Gastroesophageal sphincter (tissue), 4 donors: ENCODE results near the gene CCHCR1. TPM values are rescaled to one million over a fixed set of nuclear protein-coding genes. Genes with fewer than 3 reads are reported as not detected.
"Not testable (repeated sequence)": the region's sequence is repeated elsewhere in the genome, so short reads cannot be mapped to it uniquely, and the experiment has no call there.

Experiments
- ATAC-seq: fragments of 150-250 bp; one replicate; pipeline ENCODE4 v1.9.1; 2016; ENCODE audit warnings: mild to moderate bottlenecking, moderate library complexity
- H3K27ac ChIP-seq, 4 donors: fragments of 200-600 bp; sonication (generic) in 3 of 4; 1 replicate in 3 of 4; 2 replicates in 1 of 4; pipeline ENCODE4 v1.5.1; 2016 to 2019
- H3K27me3 ChIP-seq: fragments of 200-600 bp; sonication (generic); one replicate; pipeline ENCODE4 v1.5.1; 2019
- H3K36me3 ChIP-seq, 2 donors: fragments of 200-600 bp; sonication (generic); one replicate each; pipeline ENCODE4 v1.5.1; 2019; ENCODE audit warnings: control low read depth in 1 of 2
- H3K4me1 ChIP-seq, 3 donors: fragments of 200-600 bp; sonication (generic); 1 replicate in 2 of 3; 2 replicates in 1 of 3; pipeline ENCODE4 v1.5.1; 2016 to 2019; ENCODE audit warnings: control low read depth in 2 of 3
- H3K4me3 ChIP-seq, 2 donors: fragments of 200-600 bp; sonication (generic); one replicate each; pipeline ENCODE4 v1.5.1; 2019; ENCODE audit warnings: mild to moderate bottlenecking in 1 of 2, moderate library complexity in 1 of 2
- H3K9me3 ChIP-seq, 3 donors: fragments of 200-600 bp; sonication (generic); one replicate each; pipeline ENCODE4 v1.5.1; 2017 to 2019; ENCODE audit warnings: control low read depth in 2 of 3
- EP300 ChIP-seq: sonication (generic); formaldehyde crosslinking; IDR thresholded peaks from one replicate; pipeline ENCODE4 v1.6.1; 2017; ENCODE audit warnings: antibody characterized with exemption, mild to moderate bottlenecking
- POLR2A ChIP-seq, 2 donors: fragments of 450-650 bp; IDR thresholded peaks; one replicate each; pipeline ENCODE4 v1.6.1; 2017; ENCODE audit warnings: antibody characterized with exemption in 2 of 2, mild to moderate bottlenecking in 2 of 2, moderate library complexity in 1 of 2
- POLR2AphosphoS5 ChIP-seq: sonication (generic); formaldehyde crosslinking; IDR thresholded peaks from one replicate; pipeline ENCODE4 v1.6.1; 2017; ENCODE audit warnings: antibody characterized with exemption
- WGBS, 2 donors: methylation state at CpG; one replicate each; pipeline ENCODE4 v1.1.5; 2018; ENCODE audit warnings: low coverage in 1 of 2; 5-methylcytosine and 5-hydroxymethylcytosine counted together
- total RNA-seq, 4 donors: library from RNA; depleted of rRNA; stranded (reverse); fragments of >200 nt; gene quantifications; one replicate each; pipeline ENCODE4 v1.1.0, GENCODE V29; 2016
- TF ChIP-seq, protein P1 (sequence below), 4 experiments: fragments of 200-600 bp in 2 of 4; fragments of 450-650 bp in 2 of 4; sonication (generic) in 1 of 4; IDR thresholded peaks; one replicate each; pipeline ENCODE4 v1.5.1; 2017 to 2019; ENCODE audit warnings: antibody characterized with exemption in 4 of 4, mild to moderate bottlenecking in 2 of 4, moderate library complexity in 2 of 4

The CCHCR1 gene
- total RNA-seq, 4 donors from 2014 or later: 8.2 to 15.6 (median 11.5) TPM

DNA sequence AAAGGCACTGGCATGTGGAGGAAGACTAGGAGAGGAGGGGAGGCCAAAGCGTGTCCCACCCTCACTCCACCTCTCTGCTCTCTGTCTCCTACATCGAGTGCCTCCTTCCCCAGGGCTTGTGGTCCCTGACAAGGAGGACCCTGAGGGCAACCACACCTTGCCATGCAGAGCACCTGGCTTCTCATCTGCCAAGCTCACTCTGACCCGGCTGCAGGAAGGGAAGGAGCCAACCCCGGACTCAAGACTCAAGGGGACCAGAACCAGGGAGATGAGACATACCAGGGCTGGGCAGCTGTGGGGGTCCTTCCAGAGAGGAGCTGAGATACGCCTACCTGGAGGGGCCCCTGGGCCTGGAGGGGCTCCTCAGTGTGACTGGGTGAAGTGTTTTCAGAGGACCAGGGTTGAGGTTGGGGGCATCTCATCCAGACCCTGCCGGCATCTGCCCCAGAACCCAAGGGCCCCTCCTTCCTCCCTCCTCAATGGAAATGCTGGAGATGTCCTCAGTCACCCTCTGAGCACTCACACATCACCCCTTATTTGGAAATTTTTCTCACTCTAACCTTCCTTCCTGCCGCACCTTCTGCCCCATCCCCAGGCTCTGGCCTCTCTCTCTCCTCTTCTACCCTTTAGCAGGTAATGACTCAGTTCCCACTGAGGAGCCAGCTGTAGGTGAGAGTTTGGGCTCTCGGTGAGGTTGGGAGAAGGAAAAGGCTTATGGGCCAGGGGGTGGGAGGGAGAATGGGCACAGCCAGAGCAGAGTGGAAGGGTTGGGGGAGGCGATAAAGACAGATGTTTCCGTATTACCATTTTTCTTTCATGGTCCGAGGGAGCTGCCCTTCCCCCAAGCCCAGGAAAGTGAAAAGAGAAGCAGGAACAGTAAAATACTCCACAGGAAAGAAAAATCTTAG lies 44.9 kb upstream of the CCHCR1 start:
- H3K27ac ChIP-seq: peak overlapping the region in 3 of 4 donors; percentile 68 to 77 (median 75)
- ATAC-seq: no peak
- H3K4me3 ChIP-seq: no peak overlapping the region
- TF ChIP-seq POLR2A (IDR thresholded peaks at IDR 0.05): no peak
- no peak for TF ChIP-seq EP300
- TF ChIP-seq POLR2AphosphoS5: no peak
- TF ChIP-seq, protein P1, sequence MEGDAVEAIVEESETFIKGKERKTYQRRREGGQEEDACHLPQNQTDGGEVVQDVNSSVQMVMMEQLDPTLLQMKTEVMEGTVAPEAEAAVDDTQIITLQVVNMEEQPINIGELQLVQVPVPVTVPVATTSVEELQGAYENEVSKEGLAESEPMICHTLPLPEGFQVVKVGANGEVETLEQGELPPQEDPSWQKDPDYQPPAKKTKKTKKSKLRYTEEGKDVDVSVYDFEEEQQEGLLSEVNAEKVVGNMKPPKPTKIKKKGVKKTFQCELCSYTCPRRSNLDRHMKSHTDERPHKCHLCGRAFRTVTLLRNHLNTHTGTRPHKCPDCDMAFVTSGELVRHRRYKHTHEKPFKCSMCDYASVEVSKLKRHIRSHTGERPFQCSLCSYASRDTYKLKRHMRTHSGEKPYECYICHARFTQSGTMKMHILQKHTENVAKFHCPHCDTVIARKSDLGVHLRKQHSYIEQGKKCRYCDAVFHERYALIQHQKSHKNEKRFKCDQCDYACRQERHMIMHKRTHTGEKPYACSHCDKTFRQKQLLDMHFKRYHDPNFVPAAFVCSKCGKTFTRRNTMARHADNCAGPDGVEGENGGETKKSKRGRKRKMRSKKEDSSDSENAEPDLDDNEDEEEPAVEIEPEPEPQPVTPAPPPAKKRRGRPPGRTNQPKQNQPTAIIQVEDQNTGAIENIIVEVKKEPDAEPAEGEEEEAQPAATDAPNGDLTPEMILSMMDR (IDR thresholded peaks at IDR 0.05): no peak
- 24 to 28% methylated on average over 5 of the region's 11 CpGs for WGBS, 2 donors
- H3K4me1 ChIP-seq: peaks cover 4 to 42% (median 16%) of the 10 kb centered on the region in 3 donors
- no peaks in the 10 kb centered on the region for H3K36me3 ChIP-seq
- no peaks in the 10 kb centered on the region for H3K27me3 ChIP-seq
- no peaks in the 10 kb centered on the region for H3K9me3 ChIP-seq

- WGBS, 2 donors: 82 to 100% methylated on average over 1 to 3 of the region's 4 CpGs
- not testable (repeated sequence) for H3K4me3 ChIP-seq, H3K9me3 ChIP-seq, H3K36me3 ChIP-seq, ATAC-seq, H3K27me3 ChIP-seq
- Histone ChIP-seq H3K4me1 (peaks cover 4 to 50% (median 16%) of the 10 kb centered on the region in 3 donors), H3K27ac (peak overlapping the region in 3 of 4 donors; percentile 91 to 99 (median 96))
Observed at GRCh38 chr6:31199105-31199452, 41.5 kb upstream of the CCHCR1 start.

DNA sequence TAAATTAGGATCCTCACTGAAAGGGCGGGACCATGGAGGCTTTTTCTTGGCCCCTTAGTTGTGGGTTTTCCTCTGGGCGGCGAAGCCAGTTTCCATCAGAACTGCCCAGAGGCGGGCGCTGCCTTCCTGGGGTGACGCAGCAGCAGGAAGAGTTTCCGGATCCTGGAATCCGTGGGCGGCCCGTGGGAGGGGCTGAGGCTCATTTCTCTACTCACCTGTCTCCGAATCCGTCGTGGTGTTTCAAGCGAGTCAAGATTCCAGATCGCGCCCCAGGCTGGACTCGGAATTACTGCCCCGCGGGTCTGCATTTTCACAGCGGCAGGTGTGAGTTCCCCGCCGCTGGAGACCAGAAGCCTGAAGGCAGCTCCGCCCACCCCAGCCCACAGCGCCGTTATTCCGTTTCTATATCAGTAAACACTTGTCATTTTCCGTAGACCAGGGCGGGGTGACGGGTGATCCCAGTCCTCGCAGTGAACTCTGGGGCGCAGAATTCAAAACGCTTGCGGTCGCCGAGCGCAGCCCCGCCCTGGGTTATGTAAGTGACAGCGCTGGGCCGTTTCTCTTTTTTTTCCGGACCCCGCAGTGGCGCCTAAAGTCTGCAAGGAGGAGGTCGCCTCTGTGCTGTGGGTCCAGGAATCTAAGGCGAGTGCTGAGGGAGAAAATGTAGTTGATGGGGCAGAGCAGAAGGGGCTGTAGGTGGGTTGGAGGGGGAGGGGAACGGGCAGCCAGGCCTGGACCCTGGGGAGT lies 40.1 kb upstream of the CCHCR1 start:
- no peak for TF ChIP-seq EP300
- peak; percentile 62 to 72 for TF ChIP-seq POLR2A (IDR thresholded peaks at IDR 0.05)
- TF ChIP-seq, protein P1 (IDR thresholded peaks at IDR 0.05): peak in 2 of 4 experiments; percentile 12 to 20
- TF ChIP-seq POLR2AphosphoS5: peak; percentile 73
- peak; percentile 92 for ATAC-seq
- Histone ChIP-seq H3K4me3 (peak overlapping the region; percentile 48 to 73), H3K27ac (peak overlapping the region; percentile 90 to 99 (median 94)), H3K9me3 (no peaks in the 10 kb centered on the region), H3K27me3 (no peaks in the 10 kb centered on the region), H3K36me3 (no peaks in the 10 kb centered on the region), H3K4me1 (peaks cover 0 to 41% (median 8%) of the 10 kb centered on the region in 3 donors)
- 0% methylated on average over 1 to 6 of the region's 45 CpGs for WGBS, 2 donors

- Histone ChIP-seq H3K4me3 (peak overlapping the region in 1 of 2 donors; percentile 73), H3K4me1 (peaks cover 0 to 35% (median 6%) of the 10 kb centered on the region in 3 donors), H3K27ac (peak overlapping the region in 3 of 4 donors; percentile 91 to 99 (median 96))
- ATAC-seq, H3K36me3 ChIP-seq, H3K27me3 ChIP-seq, H3K9me3 ChIP-seq: not testable (repeated sequence)
- 43 to 63% methylated on average over 6 to 16 of the region's 25 CpGs for WGBS, 2 donors
Observed at GRCh38 chr6:31196251-31197022, 38.8 kb upstream of the CCHCR1 start.

GRCh38 chr6:31195308-31195979 lies 37.8 kb upstream of the CCHCR1 start:
- 98% methylated on average over 4 of the region's 41 CpGs; no CpG with 5 or more reads in 1 of the 2 donors for WGBS, 2 donors
- not testable (repeated sequence) for H3K4me3 ChIP-seq, H3K36me3 ChIP-seq, H3K27ac ChIP-seq, H3K27me3 ChIP-seq, H3K9me3 ChIP-seq, ATAC-seq
- H3K4me1 ChIP-seq: peaks cover 0 to 35% (median 6%) of the 10 kb centered on the region in 3 donors
